RWPE2 (cell line): ENCODE measurements around the gene CELF2.

ENCODE experiments used
- ATAC-seq: fragments of 200-7000 bp; cut with Tn5 transposase; 3 replicates; pipeline ENCODE4 v1.9.1; 2021; ENCODE audit warnings: low read depth
- DNase-seq: peaks from one replicate; pipeline ENCODE4 v3.0.0-alpha.2; 2020; ENCODE audit warnings: low spot score
- H3K27ac ChIP-seq: fragments of 450-650 bp; 2 replicates; pipeline ENCODE4 v1.5.1; 2017; ENCODE audit warnings: mild to moderate bottlenecking; ENCODE audit not compliant: poor library complexity, severe bottlenecking
- H3K27me3 ChIP-seq: fragments of 250-450 bp; sonication (Bioruptor Pico); 2 replicates; pipeline ENCODE4 v1.5.1; 2021; ENCODE audit warnings: mild to moderate bottlenecking, moderate library complexity; ENCODE audit not compliant: insufficient read depth, poor library complexity, severe bottlenecking
- H3K36me3 ChIP-seq: fragments of 250-450 bp; sonication (Bioruptor Pico); 2 replicates; pipeline ENCODE4 v1.5.1; 2020; ENCODE audit warnings: low read depth, mild to moderate bottlenecking, moderate library complexity
- H3K4me1 ChIP-seq: fragments of 250-450 bp; sonication (Bioruptor Pico); 2 replicates; pipeline ENCODE4 v1.5.1; 2021; ENCODE audit warnings: mild to moderate bottlenecking, moderate library complexity; ENCODE audit not compliant: insufficient read depth, poor library complexity, severe bottlenecking
- H3K4me3 ChIP-seq: fragments of 250-450 bp; sonication (Bioruptor Pico); 2 replicates; pipeline ENCODE4 v1.5.1; 2021; ENCODE audit warnings: mild to moderate bottlenecking, moderate library complexity; ENCODE audit not compliant: severe bottlenecking
- H3K9me3 ChIP-seq: fragments of 250-450 bp; sonication (Bioruptor Pico); 2 replicates; pipeline ENCODE4 v1.5.1; 2021; ENCODE audit warnings: mild to moderate bottlenecking, moderate library complexity; ENCODE audit not compliant: severe bottlenecking
- CTCF ChIP-seq: fragments of 450-650 bp; IDR thresholded peaks from one replicate; pipeline ENCODE4 v1.5.1; 2017; ENCODE audit warnings: mild to moderate bottlenecking, moderate library complexity; ENCODE audit not compliant: poor library complexity, severe bottlenecking

CELF2 gene

DNA sequence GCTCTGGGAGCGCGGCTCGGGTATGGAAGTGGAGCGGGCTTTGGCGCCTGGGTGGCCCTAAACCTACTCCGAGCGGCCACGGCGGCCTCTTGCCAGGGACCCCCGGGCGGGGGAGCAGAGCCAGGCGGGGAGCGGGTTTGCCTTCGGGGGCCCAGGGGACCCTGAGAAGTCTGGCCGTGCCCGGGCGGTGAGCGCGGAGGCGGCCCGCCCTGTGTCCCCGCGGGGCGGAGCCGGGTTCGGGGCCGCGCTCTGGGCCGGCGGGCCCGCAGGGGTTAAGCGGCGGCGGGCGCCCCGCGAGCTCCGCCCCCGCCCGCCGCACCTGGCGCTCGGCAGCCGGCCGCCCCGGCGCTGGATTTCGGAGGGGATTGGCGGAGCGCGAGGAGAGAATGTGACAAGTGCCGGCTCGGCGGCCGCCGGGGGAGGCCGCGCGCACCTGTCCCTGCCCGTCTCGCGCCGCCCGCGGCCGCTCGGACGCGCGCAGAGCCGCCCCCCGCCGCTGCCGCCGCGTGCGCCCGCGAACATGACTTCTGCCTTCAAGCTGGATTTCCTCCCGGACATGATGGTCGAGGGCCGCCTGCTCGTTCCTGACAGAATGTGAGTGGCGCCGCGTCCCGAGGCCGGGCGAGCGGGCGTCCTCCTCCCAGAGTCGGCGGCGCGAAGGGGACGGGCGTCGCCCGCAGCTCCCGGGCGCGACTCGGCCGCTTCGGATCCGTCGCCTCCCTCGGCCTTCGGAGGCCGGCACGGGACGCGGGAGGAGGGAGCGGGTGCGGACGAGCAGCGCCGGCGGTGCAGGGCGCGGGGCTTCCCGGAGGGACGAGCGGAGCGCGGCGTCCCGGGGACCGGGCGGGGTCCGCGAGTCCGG lies at the start of gene CELF2:
TSS of gene CELF2 (plus strand) at position 303 of the 862 bp plus-strand sequence. CDS start at position 521, 218 bp downstream.
- Histone ChIP-seq H3K27me3 (peaks cover 23% of the 10 kb centered on the region), H3K4me1 (no peaks in the 10 kb centered on the region), H3K9me3 (no peaks in the 10 kb centered on the region), H3K4me3 (peak within 1 kb of the TSS; percentile 67), H3K36me3 (no peaks in the 10 kb centered on the region), H3K27ac (no peak within 1 kb of the TSS)
- TF ChIP-seq CTCF: no peak
- peak; percentile 50 for DNase-seq
- ATAC-seq: peak; percentile 65

DNA sequence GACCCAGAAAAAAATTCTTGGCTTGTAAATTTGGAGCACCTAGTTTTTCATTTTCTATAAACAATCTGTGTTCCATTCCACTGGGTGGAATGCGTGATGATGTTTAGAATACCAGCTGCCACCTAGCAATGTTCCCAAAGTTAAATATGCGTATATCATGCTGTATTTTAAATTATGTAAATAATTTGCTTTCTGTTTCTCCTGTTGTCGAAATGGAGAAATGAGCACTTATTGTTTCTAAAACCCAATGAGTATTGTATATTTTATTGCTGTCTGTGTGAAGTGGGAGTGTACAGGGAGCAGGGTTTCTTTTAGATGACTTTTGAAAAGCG lies 49.4 kb upstream of the CELF2 start:
- H3K4me3 ChIP-seq: no peak overlapping the region
- no peak for TF ChIP-seq CTCF
- no peak for ATAC-seq
- no peaks in the 10 kb centered on the region for H3K36me3 ChIP-seq
- no peak overlapping the region for H3K27ac ChIP-seq
- no peak for DNase-seq
- H3K4me1 ChIP-seq: no peaks in the 10 kb centered on the region
- H3K9me3 ChIP-seq: no peaks in the 10 kb centered on the region
- H3K27me3 ChIP-seq: no peaks in the 10 kb centered on the region

DNA sequence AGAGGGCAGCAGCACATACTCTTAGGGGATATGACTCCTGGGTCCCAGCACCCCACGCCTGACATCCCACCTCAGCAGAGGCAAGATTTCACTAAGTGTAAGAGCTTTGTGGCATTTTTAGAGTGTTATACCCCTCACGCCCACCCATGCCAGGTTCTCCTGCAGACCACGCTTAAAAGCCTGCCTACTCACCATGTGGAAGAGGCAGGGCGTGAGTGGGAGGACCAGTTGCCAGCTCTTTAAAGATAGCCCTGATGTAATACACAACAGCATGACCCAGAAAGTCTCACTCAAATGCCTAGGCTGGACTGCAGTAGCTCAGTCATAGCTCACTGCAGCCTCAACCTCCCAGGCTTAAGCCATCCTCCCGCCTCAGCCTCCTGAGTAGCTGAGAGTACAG lies 44.4 kb upstream of the CELF2 start:
- peaks cover 3% of the 10 kb centered on the region for H3K4me1 ChIP-seq
- TF ChIP-seq CTCF: no peak

DNA sequence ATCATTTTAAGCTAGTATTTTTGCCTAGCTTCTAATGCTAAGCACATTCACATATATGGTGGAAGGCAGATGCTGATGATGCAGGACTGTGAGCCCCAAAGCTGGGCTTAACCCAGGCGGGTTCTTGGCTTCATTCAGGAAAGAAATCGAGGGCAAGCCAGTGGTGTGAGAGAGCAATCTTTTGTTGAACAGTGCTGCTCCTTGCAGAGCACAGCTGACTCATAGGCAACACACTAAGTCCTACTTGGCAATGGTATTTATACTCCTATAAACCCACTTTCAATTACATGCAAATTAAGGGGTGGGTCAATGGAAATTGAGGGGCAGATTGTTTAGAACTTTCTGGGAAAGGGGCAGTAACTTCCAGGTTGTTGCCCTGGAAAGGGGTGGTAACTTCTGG lies 42.0 kb upstream of the CELF2 start:
- ATAC-seq: no peak
- H3K4me1 ChIP-seq: peaks cover 4% of the 10 kb centered on the region
- H3K9me3 ChIP-seq: no peaks in the 10 kb centered on the region
- no peak overlapping the region for H3K27ac ChIP-seq
- no peak for TF ChIP-seq CTCF
- H3K27me3 ChIP-seq: no peaks in the 10 kb centered on the region
- no peak for DNase-seq
- H3K4me3 ChIP-seq: no peak overlapping the region
- no peaks in the 10 kb centered on the region for H3K36me3 ChIP-seq

More for the DNA sequence above, 44.4 kb upstream of the CELF2 start:
- Histone ChIP-seq H3K9me3 (no peaks in the 10 kb centered on the region), H3K36me3 (no peaks in the 10 kb centered on the region), H3K4me3 (no peak overlapping the region), H3K27me3 (no peaks in the 10 kb centered on the region), H3K27ac (no peak overlapping the region)
- DNase-seq (no peak), ATAC-seq (no peak)

GRCh38 chr10:10976652-10977051 lies 41.0 kb upstream of the CELF2 start:
- ATAC-seq (no peak), DNase-seq (no peak)
- H3K9me3 ChIP-seq: no peaks in the 10 kb centered on the region
- H3K4me1 ChIP-seq: peaks cover 4% of the 10 kb centered on the region
- no peak overlapping the region for H3K27ac ChIP-seq
- H3K27me3 ChIP-seq: no peaks in the 10 kb centered on the region
- H3K36me3 ChIP-seq: no peaks in the 10 kb centered on the region
- H3K4me3 ChIP-seq: no peak overlapping the region
- no peak for TF ChIP-seq CTCF
